Measurements from ENCODE around the gene ZNF398.

DNA sequence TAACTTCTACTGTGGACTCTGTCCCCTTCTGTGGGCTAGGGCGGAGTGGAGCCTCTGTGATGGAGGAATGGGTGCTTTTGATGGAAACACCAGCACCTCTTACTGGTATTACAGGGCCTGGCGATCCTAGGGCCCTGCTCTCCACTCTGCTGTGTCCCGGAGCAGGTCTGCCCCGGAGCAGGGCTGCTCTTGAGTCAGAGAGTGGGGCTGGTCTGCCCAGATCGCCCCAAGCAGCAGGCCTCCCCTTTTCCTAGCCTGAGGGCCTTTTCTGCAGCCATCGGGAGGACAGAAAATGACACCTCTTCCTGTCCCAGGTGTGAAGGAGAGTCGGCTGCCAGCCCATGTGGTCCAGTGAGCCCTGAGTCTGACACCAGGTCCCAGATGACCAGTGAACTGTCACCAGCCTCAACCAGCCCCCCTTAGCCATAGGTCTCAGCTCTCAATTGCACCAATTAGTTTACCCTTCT, 49.5 kb downstream of the ZNF398 start:
- TF ChIP-seq POLR2AphosphoS5 (IDR thresholded peaks at IDR 0.05; ENCODE audit: low read depth), result no peak
- TF ChIP-seq, protein P1, sequence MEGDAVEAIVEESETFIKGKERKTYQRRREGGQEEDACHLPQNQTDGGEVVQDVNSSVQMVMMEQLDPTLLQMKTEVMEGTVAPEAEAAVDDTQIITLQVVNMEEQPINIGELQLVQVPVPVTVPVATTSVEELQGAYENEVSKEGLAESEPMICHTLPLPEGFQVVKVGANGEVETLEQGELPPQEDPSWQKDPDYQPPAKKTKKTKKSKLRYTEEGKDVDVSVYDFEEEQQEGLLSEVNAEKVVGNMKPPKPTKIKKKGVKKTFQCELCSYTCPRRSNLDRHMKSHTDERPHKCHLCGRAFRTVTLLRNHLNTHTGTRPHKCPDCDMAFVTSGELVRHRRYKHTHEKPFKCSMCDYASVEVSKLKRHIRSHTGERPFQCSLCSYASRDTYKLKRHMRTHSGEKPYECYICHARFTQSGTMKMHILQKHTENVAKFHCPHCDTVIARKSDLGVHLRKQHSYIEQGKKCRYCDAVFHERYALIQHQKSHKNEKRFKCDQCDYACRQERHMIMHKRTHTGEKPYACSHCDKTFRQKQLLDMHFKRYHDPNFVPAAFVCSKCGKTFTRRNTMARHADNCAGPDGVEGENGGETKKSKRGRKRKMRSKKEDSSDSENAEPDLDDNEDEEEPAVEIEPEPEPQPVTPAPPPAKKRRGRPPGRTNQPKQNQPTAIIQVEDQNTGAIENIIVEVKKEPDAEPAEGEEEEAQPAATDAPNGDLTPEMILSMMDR (IDR thresholded peaks at IDR 0.05; ENCODE audit: insufficient read depth, low read length), result no peak

All from HL-60 (cell line).